HG03460 (cell line): ENCODE data around the gene SMAD7.

ENCODE experiments used
- ATAC-seq: cut with Tn5 transposase; IDR thresholded peaks from one replicate; pipeline ENCODE4 v1.9.1; 2021; ENCODE audit not compliant: unreplicated experiment

Gene SMAD7

DNA sequence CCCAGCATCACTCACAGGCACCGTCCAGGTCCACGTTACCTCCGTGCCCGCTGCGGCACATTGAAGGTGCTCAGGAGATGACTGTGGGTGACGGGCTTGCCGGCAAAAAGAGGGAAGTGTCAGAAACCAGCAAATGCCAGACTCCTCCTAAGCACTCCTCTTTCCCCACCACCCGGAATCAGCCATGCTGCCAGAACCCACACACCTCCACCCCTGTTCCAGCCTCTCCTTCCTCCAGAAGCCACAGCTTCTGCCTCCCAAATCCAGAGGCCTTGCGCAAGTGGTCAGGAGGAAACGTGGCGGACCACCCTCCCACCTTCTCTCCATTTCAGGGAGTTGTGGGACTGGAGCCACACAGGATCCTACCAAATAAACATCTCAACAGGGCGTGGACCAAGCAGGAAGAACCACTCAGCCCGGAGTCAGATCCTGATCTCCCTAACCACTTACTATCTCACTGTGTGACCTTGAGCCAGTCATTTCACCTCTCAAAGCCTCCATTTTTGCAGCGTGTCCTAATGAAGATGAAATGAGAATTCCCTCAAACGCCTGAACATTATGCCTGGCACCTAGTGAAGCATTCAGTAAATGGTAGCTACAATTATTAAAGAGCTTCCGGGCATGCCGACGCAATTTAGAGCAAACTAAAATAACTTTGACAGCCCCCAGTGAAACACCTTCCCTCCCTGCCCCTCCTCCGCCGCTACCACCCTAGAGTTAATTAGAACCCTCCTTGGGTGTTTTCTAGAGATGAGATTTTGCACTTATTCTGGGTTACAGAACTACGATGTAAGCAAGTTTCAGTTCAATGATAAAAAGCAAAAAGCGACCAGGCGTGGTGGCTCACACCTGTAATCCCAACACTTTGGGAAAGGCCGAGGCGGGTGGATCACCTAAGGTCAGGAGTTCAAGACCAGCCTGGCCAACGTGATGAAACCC lies 32.9 kb downstream of the SMAD7 start:
- no peak for ATAC-seq

DNA sequence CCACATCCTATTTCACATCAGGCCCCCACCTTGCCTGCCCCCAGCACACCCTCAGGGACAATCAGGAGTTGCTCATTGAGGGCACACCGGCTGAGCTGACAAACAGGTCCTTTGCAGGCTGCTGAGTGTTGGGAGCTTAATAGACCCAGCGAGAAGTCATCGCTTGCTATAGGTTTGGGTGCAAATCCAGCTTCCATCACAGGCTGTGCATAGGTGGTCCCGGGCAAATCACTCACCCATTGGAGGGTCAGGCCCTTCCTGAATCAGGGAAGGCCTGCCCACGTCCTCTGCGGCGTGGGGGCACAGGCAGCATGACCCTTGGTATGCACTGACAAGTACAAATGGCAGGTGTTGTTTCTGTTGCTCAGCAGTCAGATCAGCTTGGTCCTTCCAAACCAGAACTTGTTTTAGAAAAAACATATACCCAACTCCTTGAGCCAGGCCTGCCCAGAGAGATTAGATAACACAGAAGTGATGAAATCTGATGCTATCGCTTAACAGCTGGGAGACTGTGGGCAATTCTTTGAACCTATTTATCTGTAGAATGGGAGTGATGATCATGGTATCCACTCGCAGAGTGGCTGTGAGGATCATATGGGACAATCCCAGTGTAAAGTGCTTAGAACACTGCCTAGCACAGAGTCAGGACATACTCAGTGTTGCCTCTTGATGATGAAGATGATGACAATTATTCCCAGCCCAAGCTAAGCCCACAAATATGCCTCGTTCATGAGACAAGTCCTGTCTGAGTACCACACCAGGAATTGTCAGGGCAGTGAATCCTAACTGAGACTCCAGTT lies 34.9 kb downstream of the SMAD7 start:
- ATAC-seq: no peak

DNA sequence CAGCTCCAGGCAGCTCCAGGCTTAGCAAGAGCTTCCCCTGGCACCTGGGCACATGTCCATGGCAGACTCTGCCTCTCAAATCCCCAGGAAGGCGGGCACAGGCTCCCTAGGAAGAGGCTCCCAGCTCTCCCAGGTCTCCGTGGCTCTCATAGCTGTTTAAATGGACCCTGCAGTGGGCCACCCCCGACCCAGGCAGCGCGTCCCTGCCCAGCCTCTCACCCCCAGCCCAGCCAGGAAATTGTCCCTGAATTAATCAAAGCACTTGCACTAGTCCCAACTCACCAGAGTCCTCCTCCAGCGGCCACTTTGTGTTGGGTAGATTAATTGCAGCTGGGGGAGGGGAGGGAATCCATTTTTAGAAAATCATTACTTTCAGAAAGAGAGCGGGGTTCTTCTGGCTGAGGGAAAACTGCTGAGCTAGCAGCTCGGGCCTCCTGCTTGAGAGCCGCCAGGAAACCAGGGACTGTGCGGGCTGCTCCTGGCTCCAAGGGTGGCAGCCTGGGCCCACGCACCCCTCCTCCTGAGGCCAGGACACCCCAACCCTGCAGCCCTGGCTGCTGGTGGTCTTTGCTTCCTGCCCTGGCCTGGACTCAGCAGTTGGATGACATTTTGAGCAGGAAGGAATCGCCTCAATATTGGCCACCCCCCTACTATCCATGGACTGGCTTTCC lies 36.0 kb downstream of the SMAD7 start:
- ATAC-seq: no peak

DNA sequence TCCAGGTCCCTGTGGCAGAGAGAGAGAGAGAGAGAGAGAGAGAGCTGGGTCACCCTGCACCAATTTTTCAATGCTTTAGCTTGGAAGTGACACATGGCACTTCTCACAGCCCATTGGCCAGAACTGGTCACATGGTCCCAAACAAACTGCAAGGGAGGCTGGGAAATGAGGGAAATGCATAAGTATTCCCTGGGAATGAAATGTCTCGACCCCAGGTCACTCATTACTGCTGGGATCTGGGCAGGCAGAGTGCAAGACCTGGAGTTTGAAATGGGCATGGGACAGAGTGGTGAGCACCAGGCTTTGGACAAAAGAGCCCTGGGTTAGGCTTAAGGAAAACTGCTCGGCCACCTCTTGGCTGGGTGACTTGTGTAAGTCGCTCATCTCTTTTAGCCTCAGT lies 37.0 kb downstream of the SMAD7 start:
- ATAC-seq: no peak

DNA sequence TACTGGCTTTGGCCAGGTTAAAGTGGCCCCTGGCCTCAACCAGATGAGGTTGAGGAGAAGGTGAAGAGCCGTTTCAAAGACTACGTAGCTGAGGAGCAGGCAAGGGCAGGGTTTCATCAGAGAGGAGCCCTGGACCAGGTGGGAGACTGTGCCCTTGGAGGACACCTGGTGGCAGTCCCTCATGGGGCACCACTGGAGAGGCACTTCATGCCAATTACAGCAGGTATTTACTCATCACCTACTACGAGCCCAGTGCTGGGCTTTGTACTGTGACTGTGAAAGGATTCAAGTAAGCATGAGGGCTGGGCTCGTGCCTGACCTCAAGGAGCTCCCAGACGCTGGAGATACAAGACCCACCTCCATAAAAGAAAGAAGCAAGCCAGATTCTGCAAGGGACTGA lies 37.6 kb downstream of the SMAD7 start:
- no peak for ATAC-seq

DNA sequence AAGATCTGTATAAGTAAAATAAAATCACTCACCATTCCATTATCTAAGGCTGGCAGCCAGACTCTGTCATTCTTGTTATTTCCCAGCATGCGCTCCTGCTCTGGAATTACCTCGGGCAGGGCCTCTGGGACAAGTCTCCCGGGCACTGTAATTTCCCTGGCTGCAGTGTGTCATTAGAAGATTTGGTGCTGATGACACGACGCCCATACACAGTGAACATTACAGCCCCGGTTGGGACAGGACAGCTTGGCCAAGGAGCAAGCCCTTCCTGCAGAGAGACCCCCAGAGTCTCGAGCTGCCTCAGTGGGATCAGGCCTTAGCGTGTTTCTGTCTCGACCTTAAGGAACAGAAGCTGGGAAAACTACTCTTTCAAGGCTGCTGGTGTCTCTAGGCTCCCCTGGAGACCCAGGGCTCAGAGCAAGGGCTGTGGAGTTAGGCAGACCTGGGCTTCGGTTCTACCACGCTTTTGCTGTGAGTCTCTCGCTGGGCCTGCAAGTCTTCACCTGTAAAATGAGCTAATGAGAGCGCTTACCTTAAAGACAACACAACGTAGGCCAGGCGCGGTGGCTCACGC lies 39.7 kb downstream of the SMAD7 start:
- no peak for ATAC-seq

DNA sequence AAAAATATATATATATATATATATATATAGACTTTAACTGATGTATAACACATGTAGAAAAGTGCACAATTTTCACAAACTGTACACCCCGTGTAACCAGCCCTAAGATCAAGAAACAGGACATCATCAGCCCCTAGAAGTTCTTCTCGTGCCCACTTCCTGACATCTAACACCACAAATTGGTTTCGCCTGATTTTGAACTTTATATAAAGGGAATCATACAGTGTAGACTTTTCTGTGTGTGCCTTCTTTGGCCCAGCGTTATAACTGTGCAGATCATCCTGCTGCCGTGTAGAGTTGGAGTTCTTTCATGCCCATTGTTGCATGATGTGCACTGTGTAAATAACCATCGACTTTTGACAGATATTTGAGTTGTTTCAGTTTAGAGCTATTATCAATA lies 41.0 kb downstream of the SMAD7 start:
- ATAC-seq: no peak

DNA sequence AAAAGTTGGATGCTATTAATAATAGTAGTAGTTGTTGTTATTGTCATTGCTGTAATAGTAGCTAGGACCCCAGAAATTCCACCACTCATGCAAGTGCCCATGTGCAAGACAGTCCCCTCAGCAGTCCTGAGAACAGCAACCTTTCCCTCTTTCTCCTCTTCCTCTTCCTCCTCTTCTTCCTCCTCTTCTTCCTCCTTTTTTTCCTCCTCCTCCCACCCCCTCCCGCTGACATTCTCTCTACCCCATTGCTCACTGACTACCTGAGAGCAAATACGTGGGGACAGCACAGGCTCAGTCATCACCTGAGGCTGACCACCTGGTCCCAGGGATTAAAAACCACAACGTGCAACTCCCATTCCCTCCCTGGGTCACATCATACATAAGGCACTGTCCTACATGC lies 41.8 kb downstream of the SMAD7 start:
- ATAC-seq: no peak

DNA sequence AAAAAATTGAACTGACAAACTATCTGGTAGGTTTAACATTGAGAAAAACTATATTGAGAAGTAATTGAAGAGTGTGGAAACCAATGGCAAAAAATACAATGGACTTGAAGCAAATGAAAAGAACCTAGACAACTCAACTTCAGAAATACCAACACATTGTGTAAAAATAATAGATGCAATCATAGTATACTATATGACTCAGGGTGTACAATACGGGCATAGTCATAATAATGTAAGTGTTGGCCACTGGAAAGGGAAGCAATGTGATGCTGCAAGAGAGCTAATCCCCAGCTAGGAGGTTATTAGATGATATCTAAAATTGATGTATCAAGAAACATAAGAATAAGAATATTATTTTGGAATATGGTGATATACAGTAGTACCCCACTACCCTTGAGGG lies 45.3 kb downstream of the SMAD7 start:
- no peak for ATAC-seq

DNA sequence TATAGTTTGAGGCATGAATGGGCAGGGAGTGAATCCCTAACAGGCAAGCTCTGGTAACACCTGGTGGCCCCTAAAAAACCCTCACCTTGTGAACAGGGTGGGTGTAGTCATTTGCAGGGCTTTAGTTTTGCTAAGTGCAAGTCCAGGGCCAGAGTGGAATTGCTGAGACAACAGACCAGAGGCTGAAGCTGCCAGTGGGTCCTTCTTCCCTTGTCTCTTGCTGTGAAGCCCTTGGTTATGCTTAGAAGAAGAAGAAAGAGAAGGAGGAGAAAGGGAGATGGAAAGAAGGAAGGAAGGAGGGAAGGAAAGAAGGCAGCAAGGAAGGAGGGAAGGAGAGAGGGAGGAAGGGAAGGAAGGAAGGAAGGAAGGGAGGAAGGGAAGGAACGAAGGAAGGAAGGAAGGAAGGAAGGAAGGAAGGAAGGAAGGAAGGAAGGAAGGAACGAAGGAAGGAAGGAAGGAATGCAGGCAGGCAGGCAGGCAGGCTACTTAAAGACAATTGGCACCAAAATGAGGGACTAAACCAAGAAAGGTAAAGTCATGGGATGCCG lies 45.8 kb downstream of the SMAD7 start:
- no peak for ATAC-seq

DNA sequence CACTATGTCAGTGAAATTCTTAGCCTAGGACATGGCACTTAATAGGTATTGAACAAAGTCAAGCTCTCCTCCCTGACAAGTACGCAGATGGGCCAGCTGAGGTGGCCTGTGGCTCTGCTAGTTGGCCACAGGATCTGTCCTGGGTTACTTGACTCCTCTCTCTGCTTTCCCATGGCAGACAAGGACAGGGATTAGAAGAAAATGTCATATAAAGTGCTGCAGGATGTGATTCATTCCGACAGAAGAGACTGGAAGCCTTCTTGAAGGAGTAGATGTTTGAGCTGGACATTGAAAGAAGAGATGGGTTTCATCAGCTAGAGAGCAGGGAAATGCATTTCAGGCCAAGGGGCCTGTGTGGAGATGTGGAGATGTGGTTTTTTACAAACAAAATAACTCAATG lies 46.7 kb downstream of the SMAD7 start:
- no peak for ATAC-seq

DNA sequence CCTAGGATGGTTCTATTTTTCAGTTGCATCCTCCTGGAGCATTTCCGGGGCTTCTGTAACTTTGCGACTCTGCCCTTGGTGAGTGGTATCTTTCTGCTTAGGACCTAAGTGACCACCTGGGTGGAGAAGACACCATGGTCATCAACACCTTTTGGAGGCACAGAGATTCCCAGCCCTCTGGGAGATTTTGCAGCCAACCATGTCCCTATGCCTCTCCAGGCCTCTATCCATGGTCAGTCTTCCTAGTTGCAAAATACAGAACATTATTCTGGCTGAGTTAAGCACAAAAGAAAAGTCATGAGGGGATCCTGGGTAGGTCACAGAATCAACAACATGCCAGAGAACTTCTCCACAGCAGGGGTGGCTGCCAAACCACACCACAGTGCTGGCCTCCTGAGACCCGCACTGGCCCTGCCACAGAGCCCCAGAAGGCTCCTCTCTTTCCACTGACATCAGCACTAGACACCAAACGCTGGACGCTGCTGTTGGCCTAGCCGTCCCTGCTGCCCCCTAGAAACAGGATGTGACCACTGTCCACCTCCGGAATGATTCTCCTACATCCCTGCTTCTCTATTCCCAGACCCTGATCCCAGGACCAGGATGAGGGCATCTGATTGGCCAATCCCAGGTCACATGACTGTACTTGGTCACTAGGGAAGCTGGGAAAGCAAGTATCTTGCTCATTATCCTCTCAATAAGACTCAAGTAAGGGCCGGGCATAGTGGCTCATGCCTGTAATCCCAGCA lies 47.7 kb downstream of the SMAD7 start:
- no peak for ATAC-seq

DNA sequence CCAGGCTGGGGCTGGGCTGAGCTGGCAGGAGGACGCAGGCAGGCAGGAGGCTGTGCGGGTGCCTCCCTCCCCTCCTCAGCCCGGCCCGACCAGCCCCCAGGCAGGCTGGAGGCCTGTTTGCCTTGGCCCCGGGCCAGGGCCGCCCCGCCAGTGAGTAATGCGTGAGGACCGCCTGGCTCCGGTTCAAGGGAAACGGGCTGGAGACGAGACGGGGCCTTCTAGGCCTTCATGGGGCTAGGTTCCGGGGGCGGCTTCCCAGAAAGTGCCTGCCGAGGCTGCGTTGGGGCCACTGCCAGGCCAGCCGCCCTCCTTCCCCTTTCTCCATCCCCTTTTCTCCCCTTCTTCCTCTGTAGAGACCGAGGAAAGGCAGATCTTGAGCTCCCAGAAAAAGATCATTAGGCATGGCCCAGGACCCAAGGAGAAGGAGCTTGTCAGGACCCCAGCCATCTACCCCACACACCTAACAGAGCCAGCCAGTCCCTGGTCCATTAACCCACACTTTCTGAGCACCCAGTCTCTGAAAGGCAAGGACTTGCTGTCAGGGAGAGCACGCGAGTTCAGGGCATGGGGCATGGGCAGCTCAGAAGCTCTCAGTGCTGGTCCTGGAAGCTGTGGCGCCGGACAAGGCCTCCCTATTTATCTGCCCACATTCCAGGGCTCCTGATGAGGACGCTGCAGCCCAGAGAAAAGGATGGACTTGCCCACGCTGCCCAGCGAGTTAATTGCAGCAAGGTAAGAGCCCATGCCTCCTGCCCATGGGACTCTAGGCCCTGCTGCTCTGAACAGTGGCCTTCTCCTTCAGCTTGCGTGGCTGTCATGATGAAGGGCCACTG lies 48.5 kb downstream of the SMAD7 start:
- no peak for ATAC-seq

DNA sequence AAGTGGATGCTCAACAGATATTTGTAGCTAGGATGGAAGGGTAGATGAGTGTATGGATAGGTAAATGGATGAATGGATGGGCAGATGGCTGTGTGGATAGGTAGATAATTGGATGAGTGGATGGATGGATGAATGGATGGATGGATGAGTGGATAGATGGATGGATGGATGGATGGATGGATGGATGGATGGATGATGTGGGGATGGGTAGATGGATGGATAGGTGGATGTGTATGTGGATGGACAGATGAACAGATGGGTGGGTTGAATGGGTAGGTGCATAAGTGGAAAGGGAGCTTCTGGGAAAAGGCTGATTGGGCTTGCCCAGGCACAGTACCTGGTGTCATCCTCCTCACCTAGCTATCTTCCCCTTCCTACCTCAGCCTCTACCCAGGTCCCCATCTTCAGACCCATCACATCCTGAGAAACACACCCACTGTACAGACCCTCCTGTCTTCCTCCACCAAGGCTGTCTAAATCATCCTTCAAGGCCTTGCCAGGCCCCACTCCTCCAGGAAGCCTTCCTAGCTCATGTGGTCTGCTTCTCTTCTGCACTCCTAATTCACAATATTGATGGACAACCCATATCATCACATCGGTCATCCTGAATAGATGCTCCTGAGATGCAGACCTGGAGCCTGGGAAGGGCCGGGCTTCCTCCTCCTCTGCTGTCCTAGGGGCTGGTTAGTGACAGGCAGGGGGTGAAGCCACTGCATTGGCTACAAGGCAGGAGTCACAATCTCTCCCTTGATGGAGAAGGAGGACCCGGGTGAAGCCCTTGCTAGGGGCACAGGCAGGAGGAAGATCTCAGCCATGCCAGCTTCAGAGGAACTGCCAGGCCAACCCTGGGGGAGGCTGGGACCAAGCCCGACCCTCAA lies 49.4 kb downstream of the SMAD7 start:
- ATAC-seq: no peak

DNA sequence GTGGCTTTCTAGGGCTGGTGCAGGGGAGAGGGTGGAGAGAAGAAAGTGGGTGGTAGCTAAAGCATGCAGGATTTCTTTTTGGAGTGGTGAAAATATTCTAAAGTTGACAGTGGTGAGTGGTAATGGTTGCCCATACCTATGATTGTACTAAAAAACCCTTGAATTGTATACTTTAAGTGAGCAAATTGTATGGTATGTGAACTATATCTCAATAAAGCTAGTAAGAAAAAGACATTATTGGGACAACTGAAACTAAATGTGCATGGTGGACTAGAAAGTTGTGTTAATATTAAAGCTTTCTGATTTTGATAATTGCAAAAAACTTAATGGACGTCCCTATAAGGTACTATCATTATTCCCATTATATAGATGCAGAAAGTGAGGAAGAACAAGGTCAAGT lies 50.3 kb downstream of the SMAD7 start:
- no peak for ATAC-seq

DNA sequence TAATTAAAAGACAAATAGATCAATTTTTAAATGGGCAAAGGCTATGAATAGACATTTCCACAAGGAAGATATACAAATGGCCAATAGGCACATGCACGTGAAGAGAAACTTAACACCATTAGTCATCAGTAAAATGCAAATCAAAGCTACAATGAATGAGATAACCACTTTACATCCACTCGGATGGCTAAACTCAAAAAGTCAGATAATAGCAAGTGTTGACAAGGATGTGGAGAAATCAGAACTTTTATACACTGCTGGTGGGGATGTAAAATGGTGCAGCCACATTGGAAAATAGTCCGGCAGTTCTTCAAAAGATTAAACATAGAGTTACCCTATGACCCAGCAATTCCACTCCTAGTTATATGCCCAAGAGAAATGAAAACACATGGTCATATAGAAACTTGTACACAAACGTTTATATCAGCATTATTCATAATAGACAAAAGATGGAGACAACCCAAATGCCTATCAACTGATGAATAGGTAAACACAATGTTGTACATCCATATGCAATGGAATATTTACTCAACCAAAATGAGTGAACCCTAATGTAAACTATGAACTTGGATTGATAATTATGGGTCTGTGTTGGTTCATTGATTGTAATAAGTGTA lies 51.1 kb downstream of the SMAD7 start:
- ATAC-seq: no peak

DNA sequence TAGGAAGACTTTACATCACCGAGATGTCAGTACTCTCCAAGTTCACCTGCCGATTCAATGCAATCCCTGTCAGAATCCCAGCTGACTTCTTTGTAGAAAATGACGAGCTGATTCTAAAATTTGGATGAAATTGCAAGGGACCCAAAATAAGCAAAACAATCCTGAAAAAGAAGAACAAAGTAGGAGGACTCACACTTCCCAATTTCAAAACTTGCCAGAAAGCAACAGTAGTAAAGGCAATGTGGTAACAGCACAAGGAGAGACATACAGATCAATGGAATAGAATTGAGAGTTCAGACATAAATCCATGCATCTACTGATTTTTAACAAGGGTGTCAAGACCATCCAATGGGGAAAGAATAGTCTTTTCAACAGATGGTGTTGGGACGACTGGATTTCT lies 52.2 kb downstream of the SMAD7 start:
- ATAC-seq: no peak

DNA sequence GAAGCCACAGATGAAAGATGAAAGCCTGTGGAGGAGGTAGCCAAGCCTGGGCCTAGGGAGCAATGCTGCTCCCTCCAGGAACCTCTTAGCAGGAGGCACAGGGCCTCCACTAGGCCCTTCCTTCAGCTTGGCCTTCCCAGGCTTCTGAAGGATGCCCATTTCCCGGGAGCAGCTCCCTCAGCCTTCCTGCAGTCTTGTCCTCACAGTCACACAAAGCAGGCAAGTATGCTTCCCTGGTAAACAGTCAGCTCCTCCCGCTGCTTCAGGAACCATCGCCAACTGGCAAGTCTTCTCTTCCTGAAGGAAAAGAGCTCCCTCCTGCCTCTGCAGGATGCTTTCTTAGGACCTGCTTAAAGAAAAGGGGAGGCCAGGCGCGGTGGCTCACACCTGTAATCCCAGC lies 53.2 kb downstream of the SMAD7 start:
- no peak for ATAC-seq
